Measurements from ENCODE around the gene COQ7. TPM values are rescaled to one million over a fixed set of nuclear protein-coding genes. Genes with fewer than 3 reads are reported as not detected.

COQ7 gene
- total RNA-seq, 1 donor from 2014 or later: 14.0 TPM

GRCh38 chr16:19031738-19032137 lies 35.7 kb upstream of the COQ7 start:
- Mint-ChIP-seq H3K9me3 (ENCODE audit: unreplicated experiment) (peaks cover 3% of the 10 kb centered on the region), H3K4me1 (ENCODE audit: low read depth, unreplicated experiment) (no peaks in the 10 kb centered on the region), H3K27me3 (ENCODE audit: low read depth, unreplicated experiment) (no peaks in the 10 kb centered on the region), H3K27ac (ENCODE audit: unreplicated experiment) (no peak overlapping the region), H3K4me3 (ENCODE audit: unreplicated experiment) (no peak overlapping the region), H3K36me3 (ENCODE audit: low read depth, unreplicated experiment) (peaks cover 14% of the 10 kb centered on the region)
- Histone ChIP-seq H3K4me3 (ENCODE audit: insufficient read depth, low read depth, low read length) (no peak overlapping the region), H3K4me1 (ENCODE audit: insufficient read depth, low read length) (no peaks in the 10 kb centered on the region), H4K20me1 (ENCODE audit: insufficient read depth, low read length) (no peaks in the 10 kb centered on the region), H3K9ac (ENCODE audit: low read length) (no peak overlapping the region), H3K36me3 (ENCODE audit: insufficient read depth, low read length) (no peaks in the 10 kb centered on the region), H3K27ac (ENCODE audit: low read depth, low read length) (no peak overlapping the region), H3K79me2 (ENCODE audit: insufficient read depth, low read length) (no peaks in the 10 kb centered on the region), H2AFZ (ENCODE audit: low read depth, low read length) (no peak overlapping the region), H3K9me3 (ENCODE audit: insufficient read depth, low read depth, low read length) (no peaks in the 10 kb centered on the region), H3K27me3 (ENCODE audit: insufficient read depth, low read length) (no peaks in the 10 kb centered on the region), H3K4me2 (ENCODE audit: low read length) (no peak overlapping the region)
- FAIRE-seq: no peak
- DNase-seq (ENCODE audit: low read depth): no peak
- TF ChIP-seq EZH2 (IDR thresholded peaks at IDR 0.05; ENCODE audit: insufficient read depth, low read length) (no peak), CTCF (IDR thresholded peaks at IDR 0.05; ENCODE audit: insufficient read depth, low read depth, low read length) (no peak)

GRCh38 chr16:19033761-19034160 lies 33.7 kb upstream of the COQ7 start:
- no peaks in the 10 kb centered on the region for H3K4me1 Mint-ChIP-seq (ENCODE audit: low read depth, unreplicated experiment)
- FAIRE-seq (no peak), DNase-seq (ENCODE audit: low read depth) (no peak)

More at GRCh38 chr16:19033761-19034160, 33.7 kb upstream of the COQ7 start:
- Histone ChIP-seq H3K27me3 (ENCODE audit: insufficient read depth, low read length) (no peaks in the 10 kb centered on the region), H3K27ac (ENCODE audit: low read depth, low read length) (no peak overlapping the region), H3K79me2 (ENCODE audit: insufficient read depth, low read length) (no peaks in the 10 kb centered on the region), H4K20me1 (ENCODE audit: insufficient read depth, low read length) (no peaks in the 10 kb centered on the region), H2AFZ (ENCODE audit: low read depth, low read length) (no peak overlapping the region), H3K9me3 (ENCODE audit: insufficient read depth, low read depth, low read length) (no peaks in the 10 kb centered on the region), H3K4me3 (ENCODE audit: insufficient read depth, low read depth, low read length) (no peak overlapping the region), H3K9ac (ENCODE audit: low read length) (no peak overlapping the region), H3K36me3 (ENCODE audit: insufficient read depth, low read length) (no peaks in the 10 kb centered on the region), H3K4me1 (ENCODE audit: insufficient read depth, low read length) (no peaks in the 10 kb centered on the region), H3K4me2 (ENCODE audit: low read length) (no peak overlapping the region)
- H3K27me3 Mint-ChIP-seq (ENCODE audit: low read depth, unreplicated experiment): no peaks in the 10 kb centered on the region
- peaks cover 3% of the 10 kb centered on the region for H3K9me3 Mint-ChIP-seq (ENCODE audit: unreplicated experiment)
- peaks cover 15% of the 10 kb centered on the region for H3K36me3 Mint-ChIP-seq (ENCODE audit: low read depth, unreplicated experiment)
- TF ChIP-seq EZH2 (IDR thresholded peaks at IDR 0.05; ENCODE audit: insufficient read depth, low read length) (no peak), CTCF (IDR thresholded peaks at IDR 0.05; ENCODE audit: insufficient read depth, low read depth, low read length) (no peak)
- H3K27ac Mint-ChIP-seq (ENCODE audit: unreplicated experiment): no peak overlapping the region
- H3K4me3 Mint-ChIP-seq (ENCODE audit: unreplicated experiment): no peak overlapping the region
